Transverse colon (tissue), 3 donors: Measurements from ENCODE around the gene KRTAP4-7.

Source experiments
- CTCF ChIP-seq, 5 experiments: fragments of 200-600 bp in 3 of 5; fragments of 450-650 bp in 2 of 5; sonication (generic) in 3 of 5; IDR thresholded peaks; 1 replicate in 2 of 5; 2 replicates in 3 of 5; pipeline ENCODE4 v1.5.1; 2016 to 2017; ENCODE audit warnings: antibody characterized with exemption in 5 of 5, inconsistent platforms in 3 of 5, mild to moderate bottlenecking in 2 of 5, moderate library complexity in 1 of 5
- EP300 ChIP-seq: sonication (generic); formaldehyde crosslinking; IDR thresholded peaks from one replicate; pipeline ENCODE4 v1.6.1; 2017; ENCODE audit warnings: antibody characterized with exemption, low read depth

DNA sequence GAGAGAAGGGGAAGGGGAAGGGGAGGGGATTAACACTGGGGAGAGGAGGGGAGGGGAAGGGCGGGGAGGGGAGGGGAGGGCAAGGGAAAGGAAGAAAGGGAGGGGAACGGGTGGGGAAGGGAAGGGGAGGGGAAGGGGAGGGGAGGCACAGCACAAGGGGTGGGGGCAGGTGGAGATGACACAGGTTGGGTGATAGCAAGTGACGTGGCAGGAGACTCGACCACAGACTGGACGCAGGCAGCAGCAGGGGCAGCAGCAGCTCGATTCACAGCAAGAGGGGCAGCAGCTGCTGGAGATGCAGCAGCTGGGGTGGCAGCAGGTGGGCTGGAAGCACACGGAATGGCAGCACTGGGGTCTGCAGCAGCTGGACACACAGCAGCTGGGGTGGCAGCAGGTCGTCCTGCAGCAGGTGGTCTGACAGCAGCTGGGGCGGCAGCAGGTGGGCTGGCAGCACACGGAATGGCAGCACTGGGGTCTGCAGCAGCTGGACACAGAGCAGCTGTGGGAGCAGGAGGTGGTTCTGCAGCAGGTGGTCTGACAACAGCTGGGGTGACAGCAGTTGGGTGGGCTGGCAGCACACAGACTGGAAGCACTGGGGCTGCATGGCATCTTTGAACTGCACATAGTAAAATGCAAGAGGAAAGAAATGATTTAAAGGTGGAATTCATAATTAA, 17.8 kb downstream of the KRTAP4-7 start, which contains the start of gene KRTAP4-16:
- no peak for TF ChIP-seq CTCF (IDR thresholded peaks at IDR 0.05)
- no peak for TF ChIP-seq EP300
